HCT116 (cell line): ENCODE data around the gene ITGB1BP1. TPM values are rescaled to one million over a fixed set of nuclear protein-coding genes. Genes with fewer than 3 reads are reported as not detected.

Source experiments
- ATAC-seq: fragments of 200-7000 bp; cut with Tn5 transposase; 2 replicates; pipeline ENCODE4 v1.9.1; 2020; ENCODE audit warnings: mild to moderate bottlenecking, moderate library complexity
- BruUV-seq: library from RNA; stranded (reverse); fragments of 400-500 nt; replicated peaks from 2 replicates; lab custom pipeline; 2021; lab: Mats Ljungman, UMichigan
- CTCF ChIA-PET: fragments of 300-600 bp; sonication (Branson Sonifier 250); formaldehyde crosslinking; loops from one replicate; lab custom pipeline; 2021; ENCODE audit warnings: antibody characterized with exemption; lab: Charles Lee
- POLR2A ChIA-PET: fragments of 300-600, 350-600 bp; sonication (Branson Sonifier 250); formaldehyde crosslinking; loops from one replicate; lab custom pipeline; 2021; ENCODE audit warnings: antibody characterized with exemption; lab: Charles Lee
- RAD21 ChIA-PET, 2 experiments: fragments of 300-600 bp; sonication (Branson Sonifier 250); formaldehyde crosslinking; loops; one replicate each; lab custom pipeline; 2023; ENCODE audit warnings: low total read pairs in 2 of 2; ENCODE audit not compliant: uncharacterized antibody in 2 of 2, unreplicated experiment in 2 of 2, low non-redundant PET in 1 of 2; lab: Charles Lee
- DNase-seq: peaks from one replicate; pipeline ENCODE4 v3.0.0-alpha.2; 2010; ENCODE audit warnings: low read depth, low spot score
- H2AFZ ChIP-seq: fragments of 200-600 bp; shearing (Covaris generic), sonication (generic); 2 replicates; pipeline ENCODE4 v1.6.1; 2017; ENCODE audit warnings: low read depth, mixed run types, mixed read lengths, antibody characterized with exemption, low read length; ENCODE audit not compliant: poor library complexity, severe bottlenecking
- H3K27ac ChIP-seq: 2 replicates; pipeline ENCODE4 v1.5.1; 2012; ENCODE audit warnings: low read depth, low read length
- H3K27me3 ChIP-seq: fragments of 200-600 bp; sonication (generic); 2 replicates; pipeline ENCODE4 v1.6.1; 2016; ENCODE audit warnings: mixed run types, low read length, mixed read lengths; ENCODE audit not compliant: insufficient read depth
- H3K36me3 ChIP-seq, 2 experiments: fragments of 200-500 bp in 1 of 2; fragments of 200-600 bp in 1 of 2; sonication (Bioruptor generic) in 1 of 2; sonication (generic) in 1 of 2; 2 replicates each; pipeline versions ENCODE4 v1.5.1 to v1.6.1; 2014 to 2016; ENCODE audit warnings: low read length in 2 of 2, inconsistent platforms in 1 of 2, mixed read lengths in 1 of 2, mixed run types in 1 of 2; ENCODE audit not compliant: insufficient read depth in 2 of 2, control insufficient read depth in 1 of 2
- H3K4me1 ChIP-seq, 2 experiments: fragments of 200-600 bp in 1 of 2; sonication (generic) in 1 of 2; 2 replicates each; pipeline versions ENCODE4 v1.5.1 to v1.6.1; 2012 to 2017; ENCODE audit warnings: low read length in 2 of 2, inconsistent platforms in 1 of 2, mild to moderate bottlenecking in 1 of 2, mixed read lengths in 1 of 2, mixed run types in 1 of 2, moderate library complexity in 1 of 2; ENCODE audit not compliant: insufficient read depth in 2 of 2, control insufficient read depth in 1 of 2
- H3K4me2 ChIP-seq: fragments of 200-600 bp; sonication (generic); 2 replicates; pipeline ENCODE4 v1.6.1; 2017; ENCODE audit warnings: mixed run types, low read length, mixed read lengths
- H3K4me3 ChIP-seq, 2 experiments: fragments of 200-600 bp in 1 of 2; sonication (generic) in 1 of 2; replicated peaks in 1 of 2; 2 replicates each; pipeline ENCODE4 v1.5.1; 2011 to 2016; ENCODE audit warnings: low read length in 2 of 2, control low read depth in 1 of 2, low read depth in 1 of 2, mild to moderate bottlenecking in 1 of 2, mixed read lengths in 1 of 2, mixed run types in 1 of 2
- H3K79me2 ChIP-seq: fragments of 200-600 bp; sonication (generic); 2 replicates; pipeline ENCODE4 v1.6.1; 2017; ENCODE audit warnings: mild to moderate bottlenecking, mixed run types, low read length, moderate library complexity, mixed read lengths; ENCODE audit not compliant: insufficient read depth
- H3K9ac ChIP-seq: fragments of 200-600 bp; sonication (generic); 2 replicates; pipeline ENCODE4 v1.6.1; 2016; ENCODE audit warnings: low read length, mixed read lengths
- H3K9me2 ChIP-seq: fragments of 200-600 bp; sonication (generic), shearing (Covaris generic); 2 replicates; pipeline ENCODE4 v1.6.1; 2017; ENCODE audit warnings: mixed run types, mild to moderate bottlenecking, moderate library complexity; ENCODE audit not compliant: insufficient read depth
- H3K9me3 ChIP-seq, 2 experiments: fragments of 200-500 bp in 1 of 2; fragments of 200-600 bp in 1 of 2; sonication (Bioruptor generic) in 1 of 2; sonication (generic) in 1 of 2; 2 replicates each; pipeline ENCODE4 v1.6.1; 2014 to 2017; ENCODE audit warnings: low read length in 2 of 2, mixed read lengths in 2 of 2, inconsistent platforms in 1 of 2, low read depth in 1 of 2, mild to moderate bottlenecking in 1 of 2, mixed run types in 1 of 2, moderate library complexity in 1 of 2; ENCODE audit not compliant: control insufficient read depth in 1 of 2, insufficient read depth in 1 of 2
- H4K20me1 ChIP-seq: fragments of 200-600 bp; sonication (generic), shearing (Covaris generic); 2 replicates; pipeline ENCODE4 v1.6.1; 2017; ENCODE audit warnings: mixed run types, mild to moderate bottlenecking, moderate library complexity; ENCODE audit not compliant: insufficient read depth
- CEBPB ChIP-seq: IDR thresholded peaks from 2 replicates; pipeline ENCODE4 v1.6.1; 2012; ENCODE audit warnings: low read depth
- CTCF ChIP-seq, 3 experiments: fragments of 200-600 bp in 1 of 3; sonication (generic) in 1 of 3; IDR thresholded peaks in 2 of 3; conservative IDR thresholded peaks in 1 of 3; 2 replicates each; pipeline ENCODE4 v1.5.1; 2012 to 2017; ENCODE audit warnings: low read depth in 2 of 3, low read length in 2 of 3, antibody characterized with exemption in 1 of 3, borderline replicate concordance in 1 of 3, control low read depth in 1 of 3, mild to moderate bottlenecking in 1 of 3, mixed read lengths in 1 of 3, mixed run types in 1 of 3, moderate library complexity in 1 of 3; ENCODE audit not compliant: insufficient read depth in 1 of 3
- ELF1 ChIP-seq: IDR thresholded peaks from 2 replicates; pipeline ENCODE4 v1.6.1; 2012; ENCODE audit warnings: low read depth, borderline replicate concordance
- EZH2phosphoT487 ChIP-seq: fragments of 200-600 bp; IDR thresholded peaks from 2 replicates; pipeline ENCODE4 v1.6.1; 2018; ENCODE audit warnings: antibody characterized with exemption, borderline replicate concordance
- JUND ChIP-seq: IDR thresholded peaks from 2 replicates; pipeline ENCODE4 v1.6.1; 2012
- MAX ChIP-seq: IDR thresholded peaks from 2 replicates; pipeline ENCODE4 v1.6.1; 2012
- POLR2A ChIP-seq: IDR thresholded peaks from 2 replicates; pipeline ENCODE4 v1.7.0; 2011; ENCODE audit warnings: borderline replicate concordance; ENCODE audit not compliant: insufficient read depth, insufficient read length; ENCODE audit errors: extremely low read depth
- REST ChIP-seq: IDR thresholded peaks from 2 replicates; pipeline ENCODE4 v1.6.1; 2012; ENCODE audit warnings: low read depth
- SIN3A ChIP-seq: IDR thresholded peaks from 2 replicates; pipeline ENCODE4 v1.6.1; 2012; ENCODE audit warnings: low read depth
- SP1 ChIP-seq: IDR thresholded peaks from 2 replicates; pipeline ENCODE4 v1.6.1; 2012; ENCODE audit warnings: low read depth
- SRF ChIP-seq: IDR thresholded peaks from 2 replicates; pipeline ENCODE4 v1.6.1; 2012; ENCODE audit warnings: low read depth
- ZNF274 ChIP-seq: fragments of 200-500 bp; sonication (Bioruptor generic); IDR thresholded peaks from 2 replicates; pipeline ENCODE4 v1.6.1; 2014; ENCODE audit warnings: mild to moderate bottlenecking, low read depth, low read length, inconsistent platforms
- intact Hi-C: fragments of 100-400 bp; cut with micrococcal nuclease; formaldehyde crosslinking; loops from 2 replicates; pipeline ENCODE4 v1.10.0; 2022
- total RNA-seq: library from RNA; stranded (reverse); gene quantifications from one replicate; pipeline ENCODE4 v1.2.1, GENCODE V29; 2021; ENCODE audit not compliant: unreplicated experiment

The ITGB1BP1 gene
- total RNA-seq, 1 experiment from 2014 or later = 86.9 TPM

GRCh38 chr2:9377461-9378097, 45.7 kb downstream of the ITGB1BP1 start (continued):
- TF ChIP-seq SRF = no peak
- TF ChIP-seq REST = no peak
- no peak for TF ChIP-seq POLR2A
- TF ChIP-seq MAX = no peak
- no peak for TF ChIP-seq ZNF274
- no peak for TF ChIP-seq SP1
- no peak for TF ChIP-seq CEBPB
- no peak for TF ChIP-seq EZH2phosphoT487

GRCh38 chr2:9375857-9376428, 47.4 kb downstream of the ITGB1BP1 start:
- TF ChIP-seq SIN3A (no peak), MAX (no peak), ELF1 (no peak), JUND (no peak), CTCF (IDR thresholded peaks at IDR 0.05 in 2 of 3, conservative IDR thresholded peaks at IDR 0.05 in 1 of 3; ENCODE audit: borderline replicate concordance in 1 of 3, insufficient read depth in 1 of 3, low read depth in 2 of 3, low read length in 2 of 3) (no peak)
- no peaks in the 10 kb centered on the region for H3K27me3 ChIP-seq
- H3K9me3 ChIP-seq = no peaks in the 10 kb centered on the region
- H3K9ac ChIP-seq = no peak overlapping the region
- no peaks in the 10 kb centered on the region for H4K20me1 ChIP-seq
- no TSS peak for BruUV-seq
- ATAC-seq = no peak
- no peaks in the 10 kb centered on the region for H3K36me3 ChIP-seq
- H3K4me1 ChIP-seq = peaks cover 36 to 38% of the 10 kb centered on the region in 2 experiments
- H3K9me2 ChIP-seq = no peaks in the 10 kb centered on the region
- intact Hi-C loops = no loop called here
- H3K79me2 ChIP-seq = no peaks in the 10 kb centered on the region
- H3K27ac ChIP-seq = no peak overlapping the region
- H2AFZ ChIP-seq = no peak overlapping the region
- ChIA-PET CTCF (no interaction called here), POLR2A (no interaction called here), RAD21 (no interaction called here)
- H3K4me3 ChIP-seq = no peak overlapping the region
- DNase-seq = no peak
- H3K4me2 ChIP-seq = no peak overlapping the region
